Smooth muscle cell (in vitro differentiated cells): Measurements from ENCODE around the gene RNF103. TPM values are rescaled to one million over a fixed set of nuclear protein-coding genes. Genes with fewer than 3 reads are reported as not detected.

Experiments
- DNase-seq: peaks from one replicate; lab custom pipeline; 2025; ENCODE audit not compliant: unreplicated experiment; lab: John Stamatoyannopoulos, UW
- H2AFZ ChIP-seq: fragments of 200-600 bp; sonication (generic); 2 replicates; pipeline ENCODE4 v1.6.0; 2016; ENCODE audit warnings: antibody characterized with exemption, low read depth, mild to moderate bottlenecking
- H3F3A ChIP-seq: fragments of 200-600 bp; sonication (generic); 2 replicates; pipeline ENCODE4 v1.6.0; 2017; ENCODE audit warnings: antibody characterized with exemption, low read depth
- H3K27ac ChIP-seq: fragments of 200-600 bp; sonication (generic); 2 replicates; pipeline ENCODE4 v1.5.1; 2016; ENCODE audit warnings: low read depth, mild to moderate bottlenecking
- H3K27me3 ChIP-seq: fragments of 200-600 bp; sonication (generic); 2 replicates; pipeline ENCODE4 v1.6.1; 2016; ENCODE audit warnings: low read depth, mild to moderate bottlenecking
- H3K36me3 ChIP-seq: fragments of 200-600 bp; sonication (generic); 2 replicates; pipeline ENCODE4 v1.5.1; 2016; ENCODE audit warnings: low read depth
- H3K4me1 ChIP-seq: fragments of 200-600 bp; sonication (generic); 2 replicates; pipeline ENCODE4 v1.5.1; 2016; ENCODE audit warnings: low read depth
- H3K4me2 ChIP-seq: fragments of 200-600 bp; sonication (generic); 2 replicates; pipeline ENCODE4 v1.6.0; 2016; ENCODE audit warnings: mild to moderate bottlenecking
- H3K4me3 ChIP-seq: fragments of 200-600 bp; sonication (generic); 2 replicates; pipeline ENCODE4 v1.5.1; 2016; ENCODE audit warnings: mild to moderate bottlenecking
- H3K79me2 ChIP-seq: fragments of 200-600 bp; sonication (generic); 2 replicates; pipeline ENCODE4 v1.6.0; 2016; ENCODE audit warnings: low read depth, mild to moderate bottlenecking
- H3K9ac ChIP-seq: fragments of 200-600 bp; sonication (generic); 2 replicates; pipeline ENCODE4 v1.6.0; 2016; ENCODE audit warnings: low read depth
- H3K9me3 ChIP-seq: fragments of 200-600 bp; sonication (generic); replicated peaks from 2 replicates; pipeline ENCODE4 v1.5.1; 2016; ENCODE audit warnings: low read depth
- H4K20me1 ChIP-seq: fragments of 200-600 bp; sonication (generic); 2 replicates; pipeline ENCODE4 v1.6.0; 2016; ENCODE audit warnings: low read depth
- WGBS: methylation state at CpG from one replicate; pipeline ENCODE4 v1.1.7; 2016; ENCODE audit warnings: low lambda C conversion rate; 5-methylcytosine and 5-hydroxymethylcytosine counted together
- polyA plus RNA-seq: library from polyadenylated mRNA; unstranded; fragments of >200 nt; fragmentation: Nextera tagmentation; extraction: Ambion mirVana; gene quantifications from 2 replicates; pipeline ENCODE4 v1.2.1, GENCODE V29; 2016
- total RNA-seq: library from RNA; depleted of rRNA; stranded (reverse); fragments of >200 nt; gene quantifications from 2 replicates; pipeline ENCODE4 v1.2.3, GENCODE V29; 2014
- TF ChIP-seq, protein P1 (sequence below): fragments of 200-600 bp; sonication (generic); IDR thresholded peaks from 2 replicates; pipeline ENCODE4 v1.5.1; 2017; ENCODE audit warnings: borderline replicate concordance, mild to moderate bottlenecking, antibody characterized with exemption; ENCODE audit not compliant: insufficient read depth, poor library complexity, severe bottlenecking

RNF103 gene
- total and polyA plus RNA-seq, 2 experiments from 2014 or later, result 14.8 to 21.5 TPM

DNA sequence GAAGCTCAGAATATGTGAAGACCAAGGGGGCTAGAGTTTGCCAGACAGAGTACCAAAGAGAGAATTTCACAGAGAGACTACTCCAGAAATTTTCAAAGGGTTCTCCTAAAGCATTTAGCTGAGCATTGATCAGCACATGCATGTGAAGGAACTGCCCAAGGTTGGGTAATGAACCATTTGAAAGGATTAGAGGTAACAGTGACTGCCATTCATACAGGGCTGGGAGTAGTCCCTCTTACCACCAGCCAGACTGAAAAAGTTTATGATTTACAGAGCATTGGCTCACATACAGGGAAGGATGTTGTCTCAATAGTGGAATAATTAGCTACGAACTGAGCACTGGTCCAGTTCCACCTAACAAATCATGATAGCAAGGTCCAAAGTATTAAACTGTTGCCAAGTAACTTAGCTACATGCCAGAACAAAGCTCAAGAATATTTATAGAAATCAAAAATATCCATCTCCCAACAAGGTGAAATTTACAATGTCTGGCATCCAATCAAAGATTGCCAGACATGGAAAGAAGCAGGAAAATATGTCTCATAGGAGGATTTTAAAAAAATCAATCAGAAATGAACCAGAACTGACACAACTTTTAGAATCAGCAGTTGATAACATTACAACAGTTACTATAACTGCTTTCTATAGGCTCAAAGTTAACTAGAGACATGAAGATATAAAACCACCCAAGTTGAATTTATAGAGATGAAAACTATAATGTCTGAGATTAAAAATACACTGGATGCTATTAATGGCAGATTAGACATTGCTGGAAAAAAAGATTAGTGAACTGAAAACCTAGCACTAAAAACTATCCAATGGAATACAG is 25.7 kb upstream of the RNF103 start:
- Histone ChIP-seq H3K27ac (no peak overlapping the region), H2AFZ (no peak overlapping the region), H3K79me2 (no peaks in the 10 kb centered on the region), H3K27me3 (no peaks in the 10 kb centered on the region), H3K36me3 (no peaks in the 10 kb centered on the region), H3K4me3 (no peak overlapping the region), H3K9me3 (peaks cover 7% of the 10 kb centered on the region), H3K4me2 (no peak overlapping the region), H3K4me1 (no peaks in the 10 kb centered on the region), H3F3A (no peaks in the 10 kb centered on the region), H3K9ac (no peak overlapping the region), H4K20me1 (no peaks in the 10 kb centered on the region)
- TF ChIP-seq, protein P1, sequence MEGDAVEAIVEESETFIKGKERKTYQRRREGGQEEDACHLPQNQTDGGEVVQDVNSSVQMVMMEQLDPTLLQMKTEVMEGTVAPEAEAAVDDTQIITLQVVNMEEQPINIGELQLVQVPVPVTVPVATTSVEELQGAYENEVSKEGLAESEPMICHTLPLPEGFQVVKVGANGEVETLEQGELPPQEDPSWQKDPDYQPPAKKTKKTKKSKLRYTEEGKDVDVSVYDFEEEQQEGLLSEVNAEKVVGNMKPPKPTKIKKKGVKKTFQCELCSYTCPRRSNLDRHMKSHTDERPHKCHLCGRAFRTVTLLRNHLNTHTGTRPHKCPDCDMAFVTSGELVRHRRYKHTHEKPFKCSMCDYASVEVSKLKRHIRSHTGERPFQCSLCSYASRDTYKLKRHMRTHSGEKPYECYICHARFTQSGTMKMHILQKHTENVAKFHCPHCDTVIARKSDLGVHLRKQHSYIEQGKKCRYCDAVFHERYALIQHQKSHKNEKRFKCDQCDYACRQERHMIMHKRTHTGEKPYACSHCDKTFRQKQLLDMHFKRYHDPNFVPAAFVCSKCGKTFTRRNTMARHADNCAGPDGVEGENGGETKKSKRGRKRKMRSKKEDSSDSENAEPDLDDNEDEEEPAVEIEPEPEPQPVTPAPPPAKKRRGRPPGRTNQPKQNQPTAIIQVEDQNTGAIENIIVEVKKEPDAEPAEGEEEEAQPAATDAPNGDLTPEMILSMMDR, result no peak
- no peak for DNase-seq
- WGBS, result 87% methylated on average over 1 of the region's 1 CpG

- Histone ChIP-seq H3F3A (no peaks in the 10 kb centered on the region), H3K79me2 (no peaks in the 10 kb centered on the region)
These were observed 25.0 kb upstream of the RNF103 start for GRCh38 chr2:86648681-86649080.

GRCh38 chr2:86646865-86647264 is 23.2 kb upstream of the RNF103 start:
- 84% methylated on average over 1 of the region's 1 CpG for WGBS

More at GRCh38 chr2:86648681-86649080, 25.0 kb upstream of the RNF103 start:
- no peak overlapping the region for H3K27ac ChIP-seq
- H3K9ac ChIP-seq, result no peak overlapping the region
- no peak for DNase-seq
- H3K4me2 ChIP-seq, result no peak overlapping the region
- no peak overlapping the region for H3K4me3 ChIP-seq
- peaks cover 7% of the 10 kb centered on the region for H3K9me3 ChIP-seq
- 62% methylated on average over 2 of the region's 2 CpGs for WGBS
- H3K27me3 ChIP-seq, result no peaks in the 10 kb centered on the region
- no peaks in the 10 kb centered on the region for H3K4me1 ChIP-seq
- H2AFZ ChIP-seq, result no peak overlapping the region
- no peaks in the 10 kb centered on the region for H3K36me3 ChIP-seq
- TF ChIP-seq, protein P1, result no peak
- no peaks in the 10 kb centered on the region for H4K20me1 ChIP-seq

More at GRCh38 chr2:86646865-86647264, 23.2 kb upstream of the RNF103 start:
- Histone ChIP-seq H3K27me3 (no peaks in the 10 kb centered on the region), H3K79me2 (no peaks in the 10 kb centered on the region), H3F3A (no peaks in the 10 kb centered on the region), H2AFZ (no peak overlapping the region), H3K4me3 (no peak overlapping the region), H3K4me1 (no peaks in the 10 kb centered on the region), H3K27ac (no peak overlapping the region), H3K36me3 (no peaks in the 10 kb centered on the region), H3K9me3 (peaks cover 7% of the 10 kb centered on the region), H3K4me2 (no peak overlapping the region), H4K20me1 (no peaks in the 10 kb centered on the region), H3K9ac (no peak overlapping the region)
- no peak for DNase-seq
- TF ChIP-seq, protein P1, result no peak
